Medulla oblongata (tissue), 1 donor: ENCODE data around the gene SSBP3.
A peak's percentile ranks its signal among the peaks of the same experiment; 100 is the strongest.

Source experiments
- DNase-seq: peaks from one replicate; pipeline ENCODE4 v3.0.0-alpha.2; 2015; ENCODE audit errors: extremely low spot score

SSBP3 gene

GRCh38 chr1:54409156-54410142 lies 3.3 kb upstream of the SSBP3 start:
- no peak for DNase-seq

GRCh38 chr1:54408147-54409066 lies 2.2 kb upstream of the SSBP3 start:
- no peak for DNase-seq

DNA sequence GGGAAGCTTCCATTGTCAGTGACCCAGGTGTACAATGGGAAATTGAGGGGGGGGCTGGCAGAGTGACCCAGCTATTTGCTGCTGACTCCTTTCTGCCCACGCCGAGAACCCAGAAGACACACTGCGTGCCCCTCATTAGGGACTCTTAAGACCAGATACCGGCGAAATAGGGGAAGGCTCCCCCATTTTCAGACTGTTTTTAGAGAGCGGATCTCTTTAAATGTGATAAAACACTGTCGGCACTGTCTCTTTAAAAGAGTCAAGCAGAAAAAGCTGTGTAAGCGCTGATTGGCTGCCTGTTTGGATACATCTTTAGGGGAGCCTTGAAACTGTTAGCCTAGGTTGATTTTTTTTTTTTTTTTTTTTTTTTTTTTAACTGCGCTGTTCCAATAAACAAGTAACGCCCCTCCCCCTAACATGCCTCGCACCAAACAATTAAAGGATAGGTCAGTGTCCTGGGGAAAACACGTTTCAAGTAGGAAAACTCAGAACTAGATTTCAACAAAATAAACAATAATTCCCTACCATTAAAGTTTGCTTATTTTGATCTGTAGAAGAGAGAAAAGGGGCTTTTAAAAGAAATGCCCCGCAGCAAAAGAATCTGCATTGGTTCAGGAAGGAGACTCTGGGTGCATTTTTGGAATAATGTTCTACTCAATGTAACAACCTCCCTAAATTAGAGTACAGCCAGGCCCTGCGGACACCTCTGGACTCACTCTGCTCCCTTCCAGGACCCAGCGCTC lies 1.4 kb upstream of the SSBP3 start:
- peak; percentile 94 for DNase-seq

DNA sequence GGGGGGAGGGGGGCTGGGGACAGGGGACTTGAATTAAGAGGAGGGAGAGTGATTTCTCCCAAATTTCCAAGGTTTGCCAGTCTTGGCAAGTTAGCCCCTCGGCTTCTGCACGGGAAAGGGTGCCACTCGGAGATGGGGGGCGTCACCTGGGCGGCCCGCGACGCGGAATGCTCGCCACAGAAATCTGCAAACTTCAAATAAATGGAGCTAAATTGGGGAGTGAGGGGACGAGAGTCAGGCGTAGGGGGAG lies 885 bp upstream of the SSBP3 start:
- no peak for DNase-seq

DNA sequence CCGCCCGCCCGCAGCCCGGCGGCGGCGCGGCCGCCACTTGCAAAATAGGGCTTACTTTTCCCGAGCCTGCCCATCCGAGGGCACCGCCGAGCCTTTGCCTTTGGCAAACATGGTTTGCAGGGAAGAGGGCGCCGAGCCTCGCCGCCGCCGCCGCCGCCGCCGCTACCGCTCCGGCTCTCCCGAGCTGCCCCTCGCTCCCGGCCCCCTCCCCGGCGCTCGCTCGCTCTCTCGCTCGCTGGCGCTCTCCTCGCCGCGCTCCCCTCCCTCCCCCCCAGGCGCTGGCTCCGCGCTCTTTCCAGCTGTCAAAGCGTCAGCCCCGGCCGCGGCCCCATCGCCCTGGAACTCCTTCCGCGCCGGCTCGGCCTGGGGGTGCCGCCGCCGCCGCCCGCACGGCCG lies 298 bp downstream of the SSBP3 start:
- DNase-seq: no peak

DNA sequence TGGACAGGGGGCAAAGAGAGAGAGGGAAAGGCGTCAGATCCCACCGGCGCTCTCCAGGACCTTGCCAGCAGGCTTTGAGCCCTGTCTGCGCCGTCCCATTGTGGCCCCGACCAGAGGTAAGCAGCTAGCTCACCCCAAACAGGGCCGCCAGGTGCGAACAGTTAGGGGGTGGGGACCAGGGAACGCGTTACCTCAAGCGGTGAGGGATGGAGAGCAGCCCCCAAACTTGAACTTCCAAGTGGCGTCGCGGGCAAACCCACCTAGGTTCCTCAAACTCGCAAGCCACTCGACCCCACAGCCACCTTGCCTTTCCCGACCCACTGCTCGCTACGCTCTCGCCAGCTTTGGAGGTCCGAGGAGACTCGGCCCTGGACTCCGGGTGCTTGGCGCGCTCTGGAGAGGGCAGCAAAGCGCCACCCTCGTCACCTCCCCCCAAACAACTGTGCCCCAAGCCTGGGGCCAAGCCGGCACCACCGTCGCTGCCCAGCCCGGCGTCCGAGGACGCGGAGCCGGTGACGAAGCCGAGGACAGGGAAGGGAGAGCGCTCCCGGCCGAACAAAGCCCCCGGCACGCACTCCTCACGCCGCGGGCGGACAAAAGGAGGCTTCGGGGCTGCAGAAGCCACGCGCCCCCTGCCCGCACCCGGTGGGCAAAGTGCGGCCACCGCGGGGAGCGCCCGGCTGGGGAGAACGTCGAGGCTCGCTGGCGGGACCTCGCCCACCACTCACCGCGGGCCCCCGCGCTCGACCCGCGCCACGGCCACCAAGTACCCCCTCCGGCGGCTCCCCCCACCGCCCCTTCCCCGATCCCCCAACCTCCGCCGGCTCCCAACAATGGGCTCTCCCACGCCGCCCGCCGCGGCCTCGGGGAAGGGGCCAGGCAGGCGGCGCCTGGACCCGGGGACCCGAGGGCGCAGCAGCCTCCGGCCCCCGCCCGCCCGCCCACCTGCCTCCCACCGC lies 976 bp downstream of the SSBP3 start:
- DNase-seq: peak; percentile 45

- DNase-seq: no peak
Measured at GRCh38 chr1:54404263-54404662, 1.9 kb downstream of the SSBP3 start.

GRCh38 chr1:54403808-54404261 lies 2.4 kb downstream of the SSBP3 start:
- DNase-seq: no peak

- no peak for DNase-seq
Measured at GRCh38 chr1:54403405-54403804, 2.8 kb downstream of the SSBP3 start.

DNA sequence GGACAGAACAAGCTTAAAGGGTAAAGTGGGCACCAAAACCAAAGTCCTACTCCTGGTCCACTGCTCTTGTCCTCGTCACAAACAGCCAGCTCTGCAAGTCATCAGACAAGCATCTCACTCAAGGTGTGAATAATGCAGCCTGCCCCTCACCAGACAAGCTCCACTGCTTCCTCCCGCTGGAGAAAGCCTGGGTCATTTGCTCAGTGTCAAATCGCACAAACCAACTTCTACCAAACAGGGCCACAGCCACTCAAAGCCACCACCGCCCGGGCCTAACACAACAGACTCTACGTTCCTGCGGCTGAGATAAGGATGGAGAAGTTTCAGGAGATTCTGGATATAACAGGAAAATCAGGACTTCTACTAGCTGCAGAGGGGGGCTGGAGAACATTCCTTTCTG lies 3.3 kb downstream of the SSBP3 start:
- no peak for DNase-seq

GRCh38 chr1:54401799-54402198 lies 4.4 kb downstream of the SSBP3 start:
- DNase-seq: no peak

DNA sequence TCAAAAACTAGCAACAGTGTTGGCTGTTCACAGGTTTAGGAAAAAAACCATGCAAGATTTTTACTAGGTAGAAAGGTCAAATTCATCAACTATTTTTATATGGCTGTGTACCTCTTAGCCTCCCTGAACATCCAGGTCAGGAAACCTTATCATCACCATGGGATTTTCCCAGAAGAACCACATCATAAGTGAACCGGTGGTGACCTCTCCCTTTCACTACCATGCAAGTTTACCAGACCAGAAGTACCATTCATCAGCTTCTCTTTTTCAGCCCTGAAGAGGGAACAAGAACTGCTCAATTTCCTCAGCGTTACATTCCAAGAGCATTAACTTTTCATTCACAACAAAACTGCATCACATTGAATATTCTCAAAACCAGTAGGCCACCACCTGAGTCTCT lies 5.9 kb downstream of the SSBP3 start:
- no peak for DNase-seq

GRCh38 chr1:54399765-54400164 lies 6.4 kb downstream of the SSBP3 start:
- no peak for DNase-seq

DNA sequence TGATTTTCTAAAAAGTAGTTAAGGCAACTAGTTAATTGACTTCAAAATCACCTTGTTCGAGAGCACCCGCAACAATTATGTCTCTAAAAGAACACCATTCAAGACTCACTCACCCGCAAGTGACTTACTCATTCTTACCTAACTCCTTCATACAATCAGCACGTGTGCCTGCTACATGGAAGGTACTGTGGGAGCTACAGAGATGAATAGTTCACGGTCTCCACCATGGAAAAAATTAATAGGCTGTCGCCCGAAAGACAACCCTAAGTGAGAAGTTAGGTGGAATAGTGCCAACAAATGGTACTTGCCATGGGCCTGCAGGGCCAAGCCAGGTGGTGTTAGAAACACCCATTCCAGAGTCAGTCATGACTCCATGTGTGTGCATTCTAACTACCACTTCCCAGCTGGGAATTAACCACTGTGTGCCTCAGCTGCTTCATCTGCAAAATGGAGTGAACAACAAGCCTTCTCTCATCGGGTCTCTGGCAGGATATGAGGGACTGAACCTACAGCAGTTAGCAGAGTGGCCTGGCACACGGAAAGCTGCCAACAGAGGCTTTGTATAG lies 7.1 kb downstream of the SSBP3 start:
- DNase-seq: no peak

DNA sequence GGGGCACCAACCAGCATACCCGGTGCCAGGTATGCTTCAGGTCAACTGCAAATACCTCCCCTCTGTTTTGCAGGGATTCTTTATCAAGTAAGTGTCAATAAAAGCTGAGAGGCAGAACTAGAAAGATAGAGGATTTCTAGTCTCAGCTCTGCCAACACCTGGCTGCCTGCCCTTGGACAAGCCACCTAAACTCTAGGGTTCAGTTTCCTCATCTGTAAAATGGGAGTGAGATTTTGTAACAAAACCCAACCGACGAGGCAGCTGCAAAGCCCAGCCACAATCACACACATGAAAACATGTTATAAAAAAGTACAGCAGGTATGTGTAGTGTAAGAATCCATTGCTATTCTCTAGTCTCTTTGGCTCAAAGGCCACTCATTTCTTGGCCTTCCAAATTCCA lies 8.2 kb downstream of the SSBP3 start:
- no peak for DNase-seq

- no peak for DNase-seq
Measured at GRCh38 chr1:54397090-54397591, 9.1 kb downstream of the SSBP3 start.

DNA sequence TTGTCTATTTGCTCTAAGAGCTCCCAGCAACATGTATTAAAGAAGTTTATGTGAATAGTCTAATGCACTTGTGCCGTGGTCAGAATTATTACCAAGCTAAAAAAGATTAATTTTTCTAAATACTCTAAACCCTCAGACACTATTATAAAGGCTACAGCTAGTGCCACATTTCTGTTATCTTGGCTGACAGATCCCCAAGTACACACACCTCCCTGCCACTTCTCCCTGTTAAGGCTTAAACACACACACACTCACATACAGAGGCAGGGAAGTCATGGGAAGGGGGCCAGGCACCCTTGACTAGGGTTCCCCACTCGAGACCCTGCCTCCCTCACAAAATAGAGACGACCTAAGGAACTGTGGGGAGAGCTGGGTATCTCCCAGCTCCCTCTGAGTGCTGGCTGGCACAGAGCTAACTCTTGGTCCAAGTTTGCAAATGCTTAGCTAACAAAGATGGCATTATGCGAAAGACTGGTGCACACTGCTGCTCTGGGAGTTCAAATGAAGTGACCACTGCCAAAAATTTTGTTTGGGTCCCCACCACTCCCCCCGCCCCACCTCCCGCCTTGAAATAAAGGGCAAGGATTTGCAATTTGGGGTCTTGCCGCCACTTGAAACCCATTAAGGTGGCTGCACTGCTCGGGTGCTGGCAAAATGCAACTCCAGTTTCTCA lies 9.8 kb downstream of the SSBP3 start:
- DNase-seq: peak; percentile 87

- no peak for DNase-seq
Measured at GRCh38 chr1:54395281-54395934, 10.8 kb downstream of the SSBP3 start.

- DNase-seq: no peak
Measured at GRCh38 chr1:54394104-54394503, 12.1 kb downstream of the SSBP3 start.
